DND-41 (cell line): Measurements from ENCODE around the gene SGPL1.
"Not testable (repeated sequence)": the region's sequence is repeated elsewhere in the genome, so short reads cannot be mapped to it uniquely, and the experiment has no call there.

ENCODE experiments used
- ATAC-seq: fragments of 200-7000 bp; cut with Tn5 transposase; 3 replicates; pipeline ENCODE4 v1.9.1; 2021; ENCODE audit warnings: low read depth; ENCODE audit not compliant: insufficient read depth
- DNase-seq: peaks from one replicate; pipeline ENCODE4 v3.0.0-alpha.2; 2020
- H2AFZ ChIP-seq: 2 replicates; pipeline ENCODE4 v1.6.0; 2012; ENCODE audit warnings: low read depth, low read length
- H3K27ac ChIP-seq: 2 replicates; pipeline ENCODE4 v1.5.1; 2012; ENCODE audit warnings: low read length, inconsistent platforms
- H3K27me3 ChIP-seq: fragments of 200-600 bp; sonication (generic); 2 replicates; pipeline ENCODE4 v1.6.0; 2012; ENCODE audit warnings: low read length, mild to moderate bottlenecking, inconsistent platforms; ENCODE audit not compliant: insufficient read depth, poor library complexity
- H3K36me3 ChIP-seq: 2 replicates; pipeline ENCODE4 v1.5.1; 2012; ENCODE audit warnings: low read length, inconsistent platforms; ENCODE audit not compliant: insufficient read depth
- H3K4me1 ChIP-seq: 2 replicates; pipeline ENCODE4 v1.5.1; 2012; ENCODE audit warnings: mild to moderate bottlenecking, low read length; ENCODE audit not compliant: insufficient read depth
- H3K4me2 ChIP-seq: 2 replicates; pipeline ENCODE4 v1.6.0; 2012; ENCODE audit warnings: mild to moderate bottlenecking, moderate library complexity, low read length, inconsistent platforms; ENCODE audit not compliant: insufficient read depth
- H3K4me3 ChIP-seq, 2 experiments: fragments of 200-600 bp in 1 of 2; shearing (Covaris generic) in 1 of 2; 2 replicates each; pipeline ENCODE4 v1.5.1; 2012 to 2016; ENCODE audit warnings: inconsistent platforms in 2 of 2, low read length in 2 of 2, mild to moderate bottlenecking in 2 of 2, low read depth in 1 of 2, moderate library complexity in 1 of 2
- H3K79me2 ChIP-seq: 2 replicates; pipeline ENCODE4 v1.6.0; 2012; ENCODE audit warnings: low read length, inconsistent platforms; ENCODE audit not compliant: insufficient read depth
- H3K9ac ChIP-seq: 2 replicates; pipeline ENCODE4 v1.6.0; 2012; ENCODE audit warnings: low read depth, mild to moderate bottlenecking, inconsistent platforms, low read length, moderate library complexity
- H3K9me3 ChIP-seq: 2 replicates; pipeline ENCODE4 v1.5.1; 2012; ENCODE audit warnings: low read length, moderate library complexity, mild to moderate bottlenecking, inconsistent platforms; ENCODE audit not compliant: insufficient read depth, severe bottlenecking
- H4K20me1 ChIP-seq: 2 replicates; pipeline ENCODE4 v1.6.0; 2012; ENCODE audit warnings: low read length; ENCODE audit not compliant: insufficient read depth
- CTCF ChIP-seq: IDR thresholded peaks from 2 replicates; pipeline ENCODE4 v1.5.1; 2012; ENCODE audit warnings: borderline replicate concordance, low read length, moderate library complexity, mild to moderate bottlenecking; ENCODE audit not compliant: poor library complexity, severe bottlenecking; ENCODE audit errors: extremely low read depth
- EZH2 ChIP-seq: IDR thresholded peaks from 3 replicates; pipeline ENCODE4 v1.6.1; 2012; ENCODE audit warnings: borderline replicate concordance, low read depth, mild to moderate bottlenecking, moderate library complexity, low read length, inconsistent platforms; ENCODE audit not compliant: severe bottlenecking

SGPL1 gene

GRCh38 chr10:70853038-70853437, 37.3 kb downstream of the SGPL1 start:
- ATAC-seq = no peak
- peaks cover 64% of the 10 kb centered on the region for H3K36me3 ChIP-seq
- no peaks in the 10 kb centered on the region for H3K9me3 ChIP-seq
- no peak overlapping the region for H3K4me2 ChIP-seq
- H3K27ac ChIP-seq = no peak overlapping the region
- H2AFZ ChIP-seq = no peak overlapping the region
- no peaks in the 10 kb centered on the region for H3K79me2 ChIP-seq
- TF ChIP-seq EZH2 (no peak), CTCF (no peak)
- no peaks in the 10 kb centered on the region for H3K4me1 ChIP-seq
- no peak overlapping the region for H3K4me3 ChIP-seq
- no peak for DNase-seq
- H3K27me3 ChIP-seq = no peaks in the 10 kb centered on the region
- no peaks in the 10 kb centered on the region; the same call in 1 of the 2 replicates for H4K20me1 ChIP-seq
- H3K9ac ChIP-seq = no peak overlapping the region

- H2AFZ ChIP-seq = no peak overlapping the region
- no peaks in the 10 kb centered on the region for H3K79me2 ChIP-seq
- TF ChIP-seq EZH2 (no peak), CTCF (no peak)
- no peak overlapping the region for H3K4me3 ChIP-seq
- H3K27ac ChIP-seq = no peak overlapping the region
- ATAC-seq (no peak), DNase-seq (no peak)
- no peaks in the 10 kb centered on the region for H3K9me3 ChIP-seq
- H3K9ac ChIP-seq = no peak overlapping the region
- H3K4me1 ChIP-seq = no peaks in the 10 kb centered on the region
- no peaks in the 10 kb centered on the region for H3K27me3 ChIP-seq
- H3K36me3 ChIP-seq = peaks cover 69% of the 10 kb centered on the region
- no peak overlapping the region for H3K4me2 ChIP-seq
- H4K20me1 ChIP-seq = no peaks in the 10 kb centered on the region; the same call in 1 of the 2 replicates
Observed at GRCh38 chr10:70853457-70853856, 37.7 kb downstream of the SGPL1 start.

- H3K36me3 ChIP-seq = peaks cover 81% of the 10 kb centered on the region
- H3K4me3 ChIP-seq = no peak overlapping the region
- H4K20me1 ChIP-seq = no peaks in the 10 kb centered on the region; the same call in 1 of the 2 replicates
- H3K27me3 ChIP-seq = no peaks in the 10 kb centered on the region
- no peak overlapping the region for H2AFZ ChIP-seq
- H3K9me3 ChIP-seq = no peaks in the 10 kb centered on the region
- no peaks in the 10 kb centered on the region for H3K79me2 ChIP-seq
- DNase-seq (no peak), ATAC-seq (no peak)
- H3K4me1 ChIP-seq = no peaks in the 10 kb centered on the region
- no peak overlapping the region for H3K27ac ChIP-seq
- no peak for TF ChIP-seq CTCF
- TF ChIP-seq EZH2 = no peak
- H3K4me2 ChIP-seq = no peak overlapping the region
- H3K9ac ChIP-seq = no peak overlapping the region
Observed at GRCh38 chr10:70856454-70856853, 40.7 kb downstream of the SGPL1 start.

GRCh38 chr10:70858759-70859158, 43.0 kb downstream of the SGPL1 start:
- Histone ChIP-seq H3K27ac (no peak overlapping the region), H3K27me3 (no peaks in the 10 kb centered on the region), H3K4me1 (no peaks in the 10 kb centered on the region), H3K9me3 (no peaks in the 10 kb centered on the region), H2AFZ (no peak overlapping the region), H3K4me2 (no peak overlapping the region), H3K9ac (no peak overlapping the region), H4K20me1 (no peaks in the 10 kb centered on the region), H3K4me3 (no peak overlapping the region), H3K36me3 (peaks cover 77% of the 10 kb centered on the region), H3K79me2 (no peaks in the 10 kb centered on the region)
- no peak for DNase-seq
- no peak for ATAC-seq
- TF ChIP-seq EZH2 = no peak
- no peak for TF ChIP-seq CTCF

GRCh38 chr10:70861495-70862197, 45.9 kb downstream of the SGPL1 start:
- H3K4me1 ChIP-seq, H3K27me3 ChIP-seq, H3K9ac ChIP-seq, H3K4me3 ChIP-seq, H2AFZ ChIP-seq, H4K20me1 ChIP-seq, DNase-seq, H3K9me3 ChIP-seq, H3K79me2 ChIP-seq, H3K27ac ChIP-seq, ATAC-seq, H3K4me2 ChIP-seq: not testable (repeated sequence)
- H3K36me3 ChIP-seq = peaks cover 49% of the 10 kb centered on the region
